HG02678 (cell line): ENCODE measurements around the gene OR10G2.
"Not testable (repeated sequence)": the region's sequence is repeated elsewhere in the genome, so short reads cannot be mapped to it uniquely, and the experiment has no call there.

Experiments used
- ATAC-seq: cut with Tn5 transposase; IDR thresholded peaks from one replicate; pipeline ENCODE4 v1.9.1; 2021; ENCODE audit warnings: mild to moderate bottlenecking, moderate library complexity; ENCODE audit not compliant: unreplicated experiment

OR10G2 gene

GRCh38 chr14:21634840-21635239, at the start of gene OR10G2:
Gene OR10G2 (minus strand): TSS chr14:21634940. CDS start chr14:21634842, 98 bp downstream.
- no peak for ATAC-seq

GRCh38 chr14:21680072-21680471, 45.3 kb upstream of the OR10G2 start:
- no peak for ATAC-seq

- ATAC-seq, result no peak
Measured at GRCh38 chr14:21675566-21675965, 40.8 kb upstream of the OR10G2 start.

- ATAC-seq, result no peak
Measured at GRCh38 chr14:21673718-21674117, 39.0 kb upstream of the OR10G2 start, which contains the start of gene OR4E1. Gene OR4E1 (minus strand): TSS chr14:21673818. CDS start chr14:21670935, 2,883 bp downstream.

- ATAC-seq, result no peak
Measured at GRCh38 chr14:21672116-21672515, 37.4 kb upstream of the OR10G2 start.

- ATAC-seq, result no peak
Measured at GRCh38 chr14:21671371-21671770, 36.6 kb upstream of the OR10G2 start.

GRCh38 chr14:21669284-21669683, 34.5 kb upstream of the OR10G2 start:
- no peak for ATAC-seq

GRCh38 chr14:21668377-21668776, 33.6 kb upstream of the OR10G2 start:
- ATAC-seq, result no peak

GRCh38 chr14:21656980-21657379, 22.2 kb upstream of the OR10G2 start:
- ATAC-seq, result no peak

- no peak for ATAC-seq
Measured at GRCh38 chr14:21654215-21654614, 19.5 kb upstream of the OR10G2 start.

GRCh38 chr14:21653331-21653885, 18.7 kb upstream of the OR10G2 start, which contains the start of gene OR4E2:
Gene OR4E2 (plus strand): TSS chr14:21653835. CDS start chr14:21665083, 11,248 bp downstream.
- ATAC-seq, result no peak

- ATAC-seq, result no peak
Measured at GRCh38 chr14:21652209-21652808, 17.6 kb upstream of the OR10G2 start.

GRCh38 chr14:21647380-21647779, 12.6 kb upstream of the OR10G2 start:
- ATAC-seq, result no peak

- no peak for ATAC-seq
Measured at GRCh38 chr14:21643407-21643806, 8.7 kb upstream of the OR10G2 start.

- no peak for ATAC-seq
Measured at GRCh38 chr14:21642683-21643082, 7.9 kb upstream of the OR10G2 start.

GRCh38 chr14:21631084-21631483, 3.7 kb downstream of the OR10G2 start:
- no peak for ATAC-seq

GRCh38 chr14:21630503-21630902, 4.2 kb downstream of the OR10G2 start:
- not testable (repeated sequence) for ATAC-seq

GRCh38 chr14:21626491-21627230, 8.1 kb downstream of the OR10G2 start:
- ATAC-seq, result no peak

- no peak for ATAC-seq
Measured at GRCh38 chr14:21617614-21618013, 17.1 kb downstream of the OR10G2 start.

- ATAC-seq, result no peak
Measured at GRCh38 chr14:21614240-21614639, 20.5 kb downstream of the OR10G2 start.

GRCh38 chr14:21612324-21612723, 22.4 kb downstream of the OR10G2 start:
- ATAC-seq, result no peak

- not testable (repeated sequence) for ATAC-seq
Measured at GRCh38 chr14:21602181-21602580, 32.6 kb downstream of the OR10G2 start.
